H9 (cell line): Measurements from ENCODE around the gene LENG1. TPM values are rescaled to one million over a fixed set of nuclear protein-coding genes. Genes with fewer than 3 reads are reported as not detected.

Experiments
- DNase-seq: peaks from one replicate; pipeline ENCODE4 v3.0.0-alpha.2; 2017
- H2AFZ ChIP-seq: one replicate; pipeline ENCODE4 v1.6.1; 2013; ENCODE audit warnings: mild to moderate bottlenecking, low read length, control low read depth, moderate library complexity
- H2AK5ac ChIP-seq: 2 replicates; pipeline ENCODE4 v1.6.1; 2013; ENCODE audit warnings: low read length, control low read depth, mixed read lengths; ENCODE audit not compliant: insufficient read length
- H2BK120ac ChIP-seq: one replicate; pipeline ENCODE4 v1.6.1; 2013; ENCODE audit warnings: low read depth, mild to moderate bottlenecking, low read length, control low read depth, inconsistent platforms; ENCODE audit not compliant: poor library complexity, severe bottlenecking
- H2BK12ac ChIP-seq: 2 replicates; pipeline ENCODE4 v1.6.1; 2013; ENCODE audit warnings: low read length, control low read depth, mixed read lengths, low read depth; ENCODE audit not compliant: insufficient read length
- H2BK15ac ChIP-seq: 2 replicates; pipeline ENCODE4 v1.6.1; 2013; ENCODE audit warnings: low read depth, low read length, control low read depth
- H2BK20ac ChIP-seq: one replicate; pipeline ENCODE4 v1.6.1; 2013; ENCODE audit warnings: low read depth, mild to moderate bottlenecking, low read length, control low read depth, inconsistent platforms; ENCODE audit not compliant: poor library complexity, severe bottlenecking
- H2BK5ac ChIP-seq: 2 replicates; pipeline ENCODE4 v1.6.1; 2013; ENCODE audit warnings: low read length, control low read depth, mixed read lengths; ENCODE audit not compliant: insufficient read length
- H3K14ac ChIP-seq: 2 replicates; pipeline ENCODE4 v1.6.1; 2013; ENCODE audit warnings: low read length, control low read depth; ENCODE audit not compliant: insufficient read depth
- H3K18ac ChIP-seq: 2 replicates; pipeline ENCODE4 v1.6.1; 2013; ENCODE audit warnings: low read depth, mild to moderate bottlenecking, mixed read lengths, low read length, control low read depth; ENCODE audit not compliant: insufficient read length
- H3K23ac ChIP-seq: 2 replicates; pipeline ENCODE4 v1.6.1; 2013; ENCODE audit warnings: low read length, control low read depth, mixed read lengths, low read depth; ENCODE audit not compliant: insufficient read length
- H3K23me2 ChIP-seq: 2 replicates; pipeline ENCODE4 v1.6.1; 2013; ENCODE audit warnings: low read depth, mild to moderate bottlenecking, mixed read lengths, low read length, control low read depth; ENCODE audit not compliant: insufficient read length, poor library complexity, severe bottlenecking
- H3K27ac ChIP-seq: 2 replicates; pipeline ENCODE4 v1.5.1; 2013; ENCODE audit warnings: low read length, control low read depth, mixed read lengths, low read depth; ENCODE audit not compliant: insufficient read length
- H3K27me3 ChIP-seq: 2 replicates; pipeline ENCODE4 v1.6.1; 2013; ENCODE audit warnings: low read length, control low read depth, inconsistent platforms; ENCODE audit not compliant: insufficient read depth
- H3K4ac ChIP-seq: 2 replicates; pipeline ENCODE4 v1.6.1; 2013; ENCODE audit warnings: low read depth, mild to moderate bottlenecking, control low read depth, inconsistent platforms, low read length, moderate library complexity
- H3K4me1 ChIP-seq: 2 replicates; pipeline ENCODE4 v1.6.1; 2013; ENCODE audit warnings: low read length, control low read depth, inconsistent platforms; ENCODE audit not compliant: insufficient read depth
- H3K4me2 ChIP-seq: 2 replicates; pipeline ENCODE4 v1.6.1; 2013; ENCODE audit warnings: low read length, control low read depth, mixed read lengths; ENCODE audit not compliant: insufficient read length, insufficient read depth
- H3K56ac ChIP-seq: 2 replicates; pipeline ENCODE4 v1.6.1; 2013; ENCODE audit warnings: low read depth, mild to moderate bottlenecking, mixed read lengths, low read length, control low read depth; ENCODE audit not compliant: insufficient read length
- H3K79me1 ChIP-seq: 2 replicates; pipeline ENCODE4 v1.6.1; 2013; ENCODE audit warnings: low read depth, mild to moderate bottlenecking, moderate library complexity, low read length, control low read depth, inconsistent platforms; ENCODE audit not compliant: insufficient read depth, poor library complexity, severe bottlenecking
- H3K79me2 ChIP-seq: 2 replicates; pipeline ENCODE4 v1.6.1; 2013; ENCODE audit warnings: low read length, control low read depth, inconsistent platforms; ENCODE audit not compliant: insufficient read depth
- H3K9ac ChIP-seq: 2 replicates; pipeline ENCODE4 v1.6.1; 2013; ENCODE audit warnings: low read length, control low read depth, mixed read lengths; ENCODE audit not compliant: insufficient read length; ENCODE audit errors: extremely low read depth
- H3K9me3 ChIP-seq: one replicate; pipeline ENCODE4 v1.6.1; 2013; ENCODE audit warnings: low read depth, low read length, inconsistent platforms; ENCODE audit not compliant: control insufficient read depth
- H3T11ph ChIP-seq: one replicate; pipeline ENCODE4 v1.6.1; 2013; ENCODE audit warnings: mild to moderate bottlenecking, low read length, control low read depth, inconsistent platforms
- H4K20me1 ChIP-seq: one replicate; pipeline ENCODE4 v1.6.1; 2013; ENCODE audit not compliant: control insufficient read depth, insufficient read length, insufficient read depth
- H4K5ac ChIP-seq: 2 replicates; pipeline ENCODE4 v1.6.1; 2013; ENCODE audit warnings: low read depth, mild to moderate bottlenecking, mixed read lengths, low read length, control low read depth; ENCODE audit not compliant: insufficient read length
- H4K8ac ChIP-seq: replicated peaks from 2 replicates; pipeline ENCODE4 v1.6.1; 2013; ENCODE audit warnings: low read length, control low read depth, mixed read lengths, low read depth; ENCODE audit not compliant: insufficient read length
- H4K91ac ChIP-seq: 2 replicates; pipeline ENCODE4 v1.6.1; 2013; ENCODE audit warnings: low read depth, mild to moderate bottlenecking, moderate library complexity, mixed read lengths, low read length, control low read depth; ENCODE audit not compliant: insufficient read length
- H3K27ac Mint-ChIP-seq, 3 experiments: 2 replicates in 2 of 3; 3 replicates in 1 of 3; pipeline ENCODE4 v1.8.0; 2020 to 2021; ENCODE audit warnings: mixed read lengths in 3 of 3, mild to moderate bottlenecking in 1 of 3, moderate library complexity in 1 of 3
- H3K27me3 Mint-ChIP-seq: 2 replicates; pipeline ENCODE4 v1.8.0; 2021; ENCODE audit warnings: low read depth, mild to moderate bottlenecking, moderate library complexity, mixed read lengths
- H3K36me3 Mint-ChIP-seq, 3 experiments: 2 replicates in 2 of 3; 3 replicates in 1 of 3; pipeline ENCODE4 v1.8.0; 2020 to 2021; ENCODE audit warnings: low read depth in 3 of 3, mixed read lengths in 3 of 3; ENCODE audit not compliant: insufficient read depth in 1 of 3
- H3K4me1 Mint-ChIP-seq, 2 experiments: 2 replicates each; pipeline ENCODE4 v1.8.0; 2020; ENCODE audit warnings: mixed read lengths in 2 of 2
- H3K4me3 Mint-ChIP-seq, 2 experiments: 2 replicates in 1 of 2; 3 replicates in 1 of 2; pipeline ENCODE4 v1.8.0; 2020 to 2021; ENCODE audit warnings: mild to moderate bottlenecking in 2 of 2, mixed read lengths in 2 of 2, moderate library complexity in 1 of 2
- H3K9me3 Mint-ChIP-seq, 2 experiments: 2 replicates in 1 of 2; 3 replicates in 1 of 2; pipeline ENCODE4 v1.8.0; 2020; ENCODE audit warnings: mild to moderate bottlenecking in 2 of 2, mixed read lengths in 2 of 2, moderate library complexity in 1 of 2
- CTCF ChIP-seq: fragments of 200-600 bp; sonication (generic); conservative IDR thresholded peaks from 3 replicates; pipeline ENCODE4 v1.8.0; 2021; ENCODE audit warnings: antibody characterized with exemption, mild to moderate bottlenecking
- WGBS: extraction: QIAGEN DNeasy Blood & Tissue Kit; methylation state at CpG from one replicate; pipeline ENCODE4 v1.1.7; 2013; ENCODE audit warnings: missing lambda C conversion rate, low lambda C conversion rate, mixed read lengths; ENCODE audit not compliant: insufficient read length; ENCODE audit errors: extremely low coverage; 5-methylcytosine and 5-hydroxymethylcytosine counted together
- total RNA-seq: library from RNA; stranded (reverse); gene quantifications from 2 replicates; pipeline ENCODE4 v1.2.1, GENCODE V29; 2021

Gene LENG1
- total RNA-seq, 1 experiment from 2014 or later = 7.1 TPM

DNA sequence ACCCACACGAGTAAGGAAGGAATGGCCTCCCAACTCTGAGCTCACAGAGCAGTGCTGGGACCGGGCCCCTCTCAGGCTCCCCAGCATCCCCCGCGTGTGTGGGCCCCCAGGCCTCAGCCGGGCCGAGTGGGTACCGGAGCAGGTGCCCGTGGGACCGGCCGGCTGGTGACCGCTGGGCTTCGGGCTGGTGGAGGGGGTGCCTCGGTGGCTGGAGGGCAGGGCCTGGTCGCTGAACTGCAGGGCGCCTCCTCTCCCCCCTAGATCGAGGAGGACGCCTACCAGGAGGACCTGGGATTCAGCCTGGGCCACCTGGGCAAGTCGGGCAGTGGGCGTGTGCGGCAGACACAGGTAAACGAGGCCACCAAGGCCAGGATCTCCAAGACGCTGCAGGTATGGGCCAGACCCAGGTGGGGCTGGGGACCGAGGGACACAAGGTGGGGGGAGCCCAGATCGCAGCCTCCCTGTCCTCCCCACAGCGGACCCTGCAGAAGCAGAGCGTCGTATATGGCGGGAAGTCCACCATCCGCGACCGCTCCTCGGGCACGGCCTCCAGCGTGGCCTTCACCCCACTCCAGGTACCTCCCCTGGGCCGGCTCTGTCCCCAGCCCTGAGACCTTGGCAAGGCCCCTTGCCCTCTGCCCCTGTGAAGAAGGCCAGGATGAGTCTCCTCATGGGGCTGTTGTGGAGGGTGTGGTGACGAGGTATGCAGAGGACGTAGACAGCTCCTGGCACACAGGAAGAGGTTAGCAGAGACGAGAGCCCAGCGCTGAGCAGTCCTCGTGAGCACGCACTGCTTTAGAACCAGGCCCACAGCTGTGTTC is 30.5 kb downstream of the LENG1 start:
- no peak overlapping the region for H3K56ac ChIP-seq
- no peak overlapping the region for H2AFZ ChIP-seq
- Mint-ChIP-seq H3K36me3 (peaks cover 34 to 77% (median 63%) of the 10 kb centered on the region in 3 experiments; a peak in 6 of 7 replicates), H3K4me1 (no peaks in the 10 kb centered on the region), H3K4me3 (no peak overlapping the region), H3K27ac (no peak overlapping the region), H3K9me3 (peaks cover 6 to 7% of the 10 kb centered on the region in 2 experiments; a peak in 4 of 5 replicates), H3K27me3 (peaks cover 1% of the 10 kb centered on the region; the same call in 1 of the 2 replicates)
- H3T11ph ChIP-seq = no peak overlapping the region
- no peak overlapping the region for H2AK5ac ChIP-seq
- no peak overlapping the region for H3K14ac ChIP-seq
- peaks cover 4% of the 10 kb centered on the region for H3K79me1 ChIP-seq
- no peak overlapping the region for H2BK12ac ChIP-seq
- no peaks in the 10 kb centered on the region for H3K4me1 ChIP-seq
- H3K23me2 ChIP-seq = peaks cover 4% of the 10 kb centered on the region
- no peak overlapping the region for H4K8ac ChIP-seq
- no peak overlapping the region for H4K91ac ChIP-seq
- no peaks in the 10 kb centered on the region for H3K27me3 ChIP-seq
- H2BK120ac ChIP-seq = no peak overlapping the region
- H3K9ac ChIP-seq = no peak overlapping the region
- H3K18ac ChIP-seq = no peak overlapping the region
- no peaks in the 10 kb centered on the region for H3K79me2 ChIP-seq
- no peak overlapping the region for H3K4ac ChIP-seq
- no peak overlapping the region for H3K23ac ChIP-seq
- H2BK20ac ChIP-seq = no peak overlapping the region
- WGBS = no CpG with 5 or more reads among the region's 41 CpGs
- no peak overlapping the region for H4K5ac ChIP-seq
- H3K9me3 ChIP-seq = peaks cover 4% of the 10 kb centered on the region
- DNase-seq = no peak
- peaks cover 3% of the 10 kb centered on the region for H4K20me1 ChIP-seq
- no peak for TF ChIP-seq CTCF
- H3K4me2 ChIP-seq = no peak overlapping the region
- no peak overlapping the region for H2BK5ac ChIP-seq
- H2BK15ac ChIP-seq = no peak overlapping the region
- no peak overlapping the region for H3K27ac ChIP-seq
